HepG2 (cell line): ENCODE data around the gene B9D2. TPM values are rescaled to one million over a fixed set of nuclear protein-coding genes. Genes with fewer than 3 reads are reported as not detected.

Experiments used
- BCL6 ChIP-seq: IDR thresholded peaks from 2 replicates; pipeline ENCODE4 v1.6.1; 2016; ENCODE audit warnings: missing genetic modification reagents, missing compliant biosample characterization
- BRD4 ChIP-seq: sonication (generic); formaldehyde crosslinking; IDR thresholded peaks from 2 replicates; pipeline ENCODE4 v1.4.0; 2020; ENCODE audit warnings: missing genetic modification reagents
- FOSL1 ChIP-seq: sonication (generic); formaldehyde crosslinking; IDR thresholded peaks from 2 replicates; pipeline ENCODE4 v1.9.0; 2021; ENCODE audit warnings: missing genetic modification reagents, borderline replicate concordance
- FOXO4 ChIP-seq: sonication (generic); formaldehyde crosslinking; conservative IDR thresholded peaks from 2 replicates; pipeline ENCODE4 v1.8.1; 2023; ENCODE audit warnings: missing genetic modification reagents
- MXD4 ChIP-seq: IDR thresholded peaks from 2 replicates; pipeline ENCODE4 v1.6.1; 2016; ENCODE audit warnings: mild to moderate bottlenecking, missing biosample characterization, missing genetic modification reagents
- NFIC ChIP-seq: IDR thresholded peaks from 2 replicates; pipeline ENCODE4 v1.6.1; 2012; ENCODE audit warnings: mild to moderate bottlenecking, low read length, inconsistent platforms
- ZBTB8A ChIP-seq: sonication (generic); formaldehyde crosslinking; IDR thresholded peaks from 2 replicates; pipeline ENCODE4 v1.4.0; 2020; ENCODE audit warnings: mild to moderate bottlenecking, low read depth, missing genetic modification reagents, borderline replicate concordance
- ZFP82 ChIP-seq: sonication (generic); formaldehyde crosslinking; IDR thresholded peaks from 2 replicates; pipeline ENCODE4 v1.5.1; 2020; ENCODE audit warnings: mild to moderate bottlenecking, missing genetic modification reagents, borderline replicate concordance
- ZNF280D ChIP-seq: sonication (generic); formaldehyde crosslinking; IDR thresholded peaks from 2 replicates; pipeline ENCODE4 v1.5.1; 2020; ENCODE audit warnings: mild to moderate bottlenecking, missing genetic modification reagents
- ZNF484 ChIP-seq: sonication (generic); formaldehyde crosslinking; IDR thresholded peaks from 2 replicates; pipeline ENCODE4 v1.5.1; 2020; ENCODE audit warnings: mild to moderate bottlenecking, low read depth, missing genetic modification reagents, borderline replicate concordance
- ZNF577 ChIP-seq: sonication (generic); formaldehyde crosslinking; IDR thresholded peaks from 2 replicates; pipeline ENCODE4 v1.4.0; 2020; ENCODE audit warnings: mild to moderate bottlenecking, low read depth, missing genetic modification reagents, borderline replicate concordance
- ZNF644 ChIP-seq: IDR thresholded peaks from 2 replicates; pipeline ENCODE4 v1.6.1; 2016; ENCODE audit warnings: low read depth
- ZNF672 ChIP-seq: sonication (generic); formaldehyde crosslinking; IDR thresholded peaks from 2 replicates; pipeline ENCODE4 v1.8.1; 2022; ENCODE audit warnings: missing genetic modification reagents
- ZNF703 ChIP-seq: sonication (generic); formaldehyde crosslinking; IDR thresholded peaks from 2 replicates; pipeline ENCODE4 v1.5.1; 2020; ENCODE audit warnings: missing genetic modification reagents, mild to moderate bottlenecking, moderate library complexity, borderline replicate concordance
- polyA plus RNA-seq, 8 experiments: library from polyadenylated mRNA; depleted of rRNA in 3 of 8; stranded (reverse) in 7 of 8; unstranded in 1 of 8; fragments of >200 nt; fragmentation: Illumina TruSeq in 4 of 8; extraction: Trizol in 4 of 8; gene quantifications; 2 replicates each; pipeline versions ENCODE4 v1.2.1 to v1.2.3, GENCODE V29; 2011 to 2016; ENCODE audit warnings: low read depth in 4 of 8, missing spikeins in 1 of 8, mixed read lengths in 1 of 8; ENCODE audit not compliant: insufficient read depth in 1 of 8
- total RNA-seq, 5 experiments: library from RNA; depleted of rRNA; stranded (reverse); fragments of >200 nt; fragmentation: Illumina TruSeq; extraction: Trizol; gene quantifications; 2 replicates each; pipeline ENCODE4 v1.2.3, GENCODE V29; 2016; ENCODE audit warnings: low read depth in 1 of 5
- TF ChIP-seq, protein P1 (sequence below), 2 experiments: IDR thresholded peaks; 2 replicates each; pipeline ENCODE4 v1.6.1; 2011 to 2012; ENCODE audit warnings: low read length in 2 of 2, borderline replicate concordance in 1 of 2, low read depth in 1 of 2, mild to moderate bottlenecking in 1 of 2, moderate library complexity in 1 of 2
- TF ChIP-seq, protein P2 (sequence below): sonication (generic); formaldehyde crosslinking; IDR thresholded peaks from 2 replicates; pipeline ENCODE4 v1.8.0; 2022; ENCODE audit warnings: mild to moderate bottlenecking, missing genetic modification reagents; ENCODE audit not compliant: insufficient replicate concordance

The B9D2 gene
- total and polyA plus RNA-seq, 2 of the 13 experiments (the other 11 are each of a cell fraction or from before 2014, with no cell fraction given), result 3.1 to 4.4 TPM

DNA sequence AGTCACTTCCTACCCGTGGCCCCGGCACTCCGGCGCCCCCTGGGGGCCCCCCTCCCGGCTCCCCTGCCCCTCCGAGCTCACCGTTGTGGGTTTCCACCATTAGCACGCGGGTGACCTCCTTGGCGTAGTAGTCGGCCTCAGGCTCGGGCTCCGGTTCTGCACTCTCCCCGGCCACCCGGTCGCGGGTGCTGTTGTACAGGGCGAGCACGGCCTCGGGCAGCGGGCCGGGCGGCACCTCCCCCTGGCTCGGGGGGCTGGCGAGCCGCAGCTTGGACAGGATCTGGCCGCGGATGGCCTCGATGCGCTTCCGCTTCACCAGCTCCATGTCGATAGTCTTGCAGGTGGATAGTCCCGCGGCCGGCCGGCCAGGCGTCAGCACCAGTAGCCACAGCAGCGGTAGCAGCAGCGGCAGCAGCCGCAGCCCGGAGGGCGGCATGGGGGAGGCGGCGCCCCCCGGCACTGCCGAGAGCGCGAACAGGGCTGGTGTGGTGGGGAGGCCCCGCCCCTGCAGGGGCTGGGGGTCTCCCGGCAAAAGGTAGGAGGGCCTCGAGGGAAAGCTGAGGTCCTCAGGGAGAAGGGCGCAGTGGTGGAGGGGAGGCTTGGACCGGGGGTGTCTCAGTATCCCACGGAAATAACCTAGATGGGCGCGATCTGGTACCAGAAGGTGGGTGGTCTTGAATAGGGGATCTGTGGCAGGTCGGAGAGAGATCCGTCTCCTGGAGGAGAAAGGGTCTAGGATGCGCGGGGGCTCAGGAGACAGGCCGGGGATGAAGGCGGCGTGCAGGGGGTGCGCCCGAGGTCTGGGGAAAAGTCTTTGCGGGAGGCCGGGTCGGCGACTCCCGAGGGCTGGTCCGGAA, 11.1 kb downstream of the B9D2 start (continued):
- TF ChIP-seq ZNF280D (CRISPR knock-in tag) (no peak; the same call in 1 of the 2 replicates), ZFP82 (no peak), BCL6 (CRISPR knock-in tag) (0 out of 2 replicates have a peak, but pooled peaks have one; percentile 23), MXD4 (peak; percentile 44; the same call in 1 of the 2 replicates), ZBTB8A (CRISPR knock-in tag) (0 out of 2 replicates have a peak, but pooled peaks have one; percentile 28), ZNF672 (CRISPR knock-in tag) (no peak), FOXO4 (0 out of 2 replicates have a peak, but pooled peaks have one; percentile 83), ZNF484 (CRISPR knock-in tag) (no peak), BRD4 (CRISPR knock-in tag) (no peak), ZNF703 (CRISPR knock-in tag) (no peak), NFIC (no peak), FOSL1 (CRISPR knock-in tag) (no peak), ZNF577 (CRISPR knock-in tag) (no peak), ZNF644 (CRISPR knock-in tag) (no peak)
- TF ChIP-seq, protein P1, sequence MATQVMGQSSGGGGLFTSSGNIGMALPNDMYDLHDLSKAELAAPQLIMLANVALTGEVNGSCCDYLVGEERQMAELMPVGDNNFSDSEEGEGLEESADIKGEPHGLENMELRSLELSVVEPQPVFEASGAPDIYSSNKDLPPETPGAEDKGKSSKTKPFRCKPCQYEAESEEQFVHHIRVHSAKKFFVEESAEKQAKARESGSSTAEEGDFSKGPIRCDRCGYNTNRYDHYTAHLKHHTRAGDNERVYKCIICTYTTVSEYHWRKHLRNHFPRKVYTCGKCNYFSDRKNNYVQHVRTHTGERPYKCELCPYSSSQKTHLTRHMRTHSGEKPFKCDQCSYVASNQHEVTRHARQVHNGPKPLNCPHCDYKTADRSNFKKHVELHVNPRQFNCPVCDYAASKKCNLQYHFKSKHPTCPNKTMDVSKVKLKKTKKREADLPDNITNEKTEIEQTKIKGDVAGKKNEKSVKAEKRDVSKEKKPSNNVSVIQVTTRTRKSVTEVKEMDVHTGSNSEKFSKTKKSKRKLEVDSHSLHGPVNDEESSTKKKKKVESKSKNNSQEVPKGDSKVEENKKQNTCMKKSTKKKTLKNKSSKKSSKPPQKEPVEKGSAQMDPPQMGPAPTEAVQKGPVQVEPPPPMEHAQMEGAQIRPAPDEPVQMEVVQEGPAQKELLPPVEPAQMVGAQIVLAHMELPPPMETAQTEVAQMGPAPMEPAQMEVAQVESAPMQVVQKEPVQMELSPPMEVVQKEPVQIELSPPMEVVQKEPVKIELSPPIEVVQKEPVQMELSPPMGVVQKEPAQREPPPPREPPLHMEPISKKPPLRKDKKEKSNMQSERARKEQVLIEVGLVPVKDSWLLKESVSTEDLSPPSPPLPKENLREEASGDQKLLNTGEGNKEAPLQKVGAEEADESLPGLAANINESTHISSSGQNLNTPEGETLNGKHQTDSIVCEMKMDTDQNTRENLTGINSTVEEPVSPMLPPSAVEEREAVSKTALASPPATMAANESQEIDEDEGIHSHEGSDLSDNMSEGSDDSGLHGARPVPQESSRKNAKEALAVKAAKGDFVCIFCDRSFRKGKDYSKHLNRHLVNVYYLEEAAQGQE (IDR thresholded peaks at IDR 0.05; ENCODE audit: borderline replicate concordance in 1 of 2, low read depth in 1 of 2, low read length in 2 of 2), result no peak
- TF ChIP-seq, protein P2, sequence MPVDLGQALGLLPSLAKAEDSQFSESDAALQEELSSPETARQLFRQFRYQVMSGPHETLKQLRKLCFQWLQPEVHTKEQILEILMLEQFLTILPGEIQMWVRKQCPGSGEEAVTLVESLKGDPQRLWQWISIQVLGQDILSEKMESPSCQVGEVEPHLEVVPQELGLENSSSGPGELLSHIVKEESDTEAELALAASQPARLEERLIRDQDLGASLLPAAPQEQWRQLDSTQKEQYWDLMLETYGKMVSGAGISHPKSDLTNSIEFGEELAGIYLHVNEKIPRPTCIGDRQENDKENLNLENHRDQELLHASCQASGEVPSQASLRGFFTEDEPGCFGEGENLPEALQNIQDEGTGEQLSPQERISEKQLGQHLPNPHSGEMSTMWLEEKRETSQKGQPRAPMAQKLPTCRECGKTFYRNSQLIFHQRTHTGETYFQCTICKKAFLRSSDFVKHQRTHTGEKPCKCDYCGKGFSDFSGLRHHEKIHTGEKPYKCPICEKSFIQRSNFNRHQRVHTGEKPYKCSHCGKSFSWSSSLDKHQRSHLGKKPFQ, result no peak
